Osteocyte (in vitro differentiated cells): ENCODE results near the gene HPSE2. TPM values are rescaled to one million over a fixed set of nuclear protein-coding genes. Genes with fewer than 3 reads are reported as not detected.

ENCODE experiments used
- DNase-seq: peaks from one replicate; pipeline ENCODE4 v3.0.0; 2021; ENCODE audit warnings: mixed read lengths; ENCODE audit not compliant: unreplicated experiment; ENCODE audit errors: extremely low spot score
- H3K27ac Mint-ChIP-seq: one replicate; pipeline ENCODE4 v1.8.0; 2021; ENCODE audit warnings: mild to moderate bottlenecking, mixed read lengths; ENCODE audit not compliant: unreplicated experiment
- H3K27me3 Mint-ChIP-seq: one replicate; pipeline ENCODE4 v1.8.0; 2021; ENCODE audit warnings: mixed read lengths; ENCODE audit not compliant: unreplicated experiment
- H3K36me3 Mint-ChIP-seq: one replicate; pipeline ENCODE4 v1.8.0; 2021; ENCODE audit warnings: mixed read lengths; ENCODE audit not compliant: unreplicated experiment
- H3K4me1 Mint-ChIP-seq: one replicate; pipeline ENCODE4 v1.8.0; 2021; ENCODE audit warnings: mixed read lengths; ENCODE audit not compliant: unreplicated experiment
- H3K4me3 Mint-ChIP-seq: one replicate; pipeline ENCODE4 v1.8.0; 2021; ENCODE audit warnings: mild to moderate bottlenecking, moderate library complexity, mixed read lengths; ENCODE audit not compliant: unreplicated experiment
- H3K9me3 Mint-ChIP-seq: one replicate; pipeline ENCODE4 v1.8.0; 2021; ENCODE audit warnings: mixed read lengths; ENCODE audit not compliant: unreplicated experiment
- total RNA-seq: library from RNA; stranded (reverse); gene quantifications from 2 replicates; pipeline ENCODE4 v1.2.1, GENCODE V29; 2021
- TF ChIP-seq, protein P1 (sequence below): fragments of 200-600 bp; sonication (generic); IDR thresholded peaks from 2 replicates; pipeline ENCODE4 v1.5.0; 2021; ENCODE audit warnings: antibody characterized with exemption, mild to moderate bottlenecking, moderate library complexity

Gene HPSE2
- total RNA-seq, 1 donor from 2014 or later, result not detected

DNA sequence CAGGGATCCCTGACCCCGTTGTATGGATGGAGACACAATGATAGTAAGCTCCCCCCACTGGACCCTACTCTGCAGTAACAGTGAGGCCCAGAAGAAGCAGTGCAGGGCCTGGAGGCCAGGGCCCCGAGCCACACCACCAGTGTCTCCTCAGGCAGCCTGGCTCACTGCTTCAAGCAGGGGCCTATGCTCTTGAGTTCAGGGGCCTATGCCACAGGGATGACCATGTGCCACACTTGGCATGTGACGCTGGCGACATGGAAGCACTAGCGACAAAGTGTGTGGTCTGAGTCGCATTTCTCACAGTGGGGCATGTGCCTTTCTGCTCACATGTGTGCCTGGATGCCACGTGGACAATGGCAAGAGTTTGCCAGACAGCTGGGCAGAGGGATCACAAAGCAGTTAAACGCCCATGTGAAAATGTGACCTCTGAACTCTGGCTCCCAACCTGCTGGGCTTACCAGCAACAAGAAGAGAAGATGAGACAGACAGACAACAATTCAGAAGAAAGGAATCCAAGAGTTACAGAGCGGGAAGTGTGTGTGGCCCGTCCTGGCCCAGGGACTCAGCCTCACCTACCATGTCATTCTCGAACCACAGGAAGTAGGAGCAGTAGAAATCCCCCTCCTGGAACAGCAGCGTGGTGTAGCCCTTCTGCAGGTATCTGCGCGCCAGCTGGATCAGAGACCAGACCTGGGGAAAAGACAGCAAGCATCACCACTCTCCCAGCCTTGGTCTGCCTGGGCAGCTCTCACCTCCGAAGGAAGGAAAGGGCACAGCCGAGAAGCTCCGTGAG is 816.0 kb downstream of the HPSE2 start:
- Mint-ChIP-seq H3K9me3 (no peaks in the 10 kb centered on the region), H3K36me3 (peaks cover 9% of the 10 kb centered on the region), H3K27ac (no peak overlapping the region), H3K27me3 (no peaks in the 10 kb centered on the region), H3K4me1 (peaks cover 14% of the 10 kb centered on the region), H3K4me3 (no peak overlapping the region)
- TF ChIP-seq, protein P1, sequence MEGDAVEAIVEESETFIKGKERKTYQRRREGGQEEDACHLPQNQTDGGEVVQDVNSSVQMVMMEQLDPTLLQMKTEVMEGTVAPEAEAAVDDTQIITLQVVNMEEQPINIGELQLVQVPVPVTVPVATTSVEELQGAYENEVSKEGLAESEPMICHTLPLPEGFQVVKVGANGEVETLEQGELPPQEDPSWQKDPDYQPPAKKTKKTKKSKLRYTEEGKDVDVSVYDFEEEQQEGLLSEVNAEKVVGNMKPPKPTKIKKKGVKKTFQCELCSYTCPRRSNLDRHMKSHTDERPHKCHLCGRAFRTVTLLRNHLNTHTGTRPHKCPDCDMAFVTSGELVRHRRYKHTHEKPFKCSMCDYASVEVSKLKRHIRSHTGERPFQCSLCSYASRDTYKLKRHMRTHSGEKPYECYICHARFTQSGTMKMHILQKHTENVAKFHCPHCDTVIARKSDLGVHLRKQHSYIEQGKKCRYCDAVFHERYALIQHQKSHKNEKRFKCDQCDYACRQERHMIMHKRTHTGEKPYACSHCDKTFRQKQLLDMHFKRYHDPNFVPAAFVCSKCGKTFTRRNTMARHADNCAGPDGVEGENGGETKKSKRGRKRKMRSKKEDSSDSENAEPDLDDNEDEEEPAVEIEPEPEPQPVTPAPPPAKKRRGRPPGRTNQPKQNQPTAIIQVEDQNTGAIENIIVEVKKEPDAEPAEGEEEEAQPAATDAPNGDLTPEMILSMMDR, result no peak
- DNase-seq, result no peak

- H3K27ac Mint-ChIP-seq, result no peak overlapping the region
- peaks cover 9% of the 10 kb centered on the region for H3K36me3 Mint-ChIP-seq
- TF ChIP-seq, protein P1, result no peak
- H3K27me3 Mint-ChIP-seq, result no peaks in the 10 kb centered on the region
- no peaks in the 10 kb centered on the region for H3K9me3 Mint-ChIP-seq
- H3K4me1 Mint-ChIP-seq, result peaks cover 20% of the 10 kb centered on the region
- no peak for DNase-seq
- H3K4me3 Mint-ChIP-seq, result no peak overlapping the region
Observed at GRCh38 chr10:98418665-98419468, 816.8 kb downstream of the HPSE2 start.

GRCh38 chr10:98417973-98418664 is 817.5 kb downstream of the HPSE2 start:
- no peak overlapping the region for H3K27ac Mint-ChIP-seq
- no peaks in the 10 kb centered on the region for H3K27me3 Mint-ChIP-seq
- H3K9me3 Mint-ChIP-seq, result no peaks in the 10 kb centered on the region
- H3K36me3 Mint-ChIP-seq, result peaks cover 9% of the 10 kb centered on the region
- DNase-seq, result no peak
- no peak overlapping the region for H3K4me3 Mint-ChIP-seq
- TF ChIP-seq, protein P1, result no peak
- H3K4me1 Mint-ChIP-seq, result peaks cover 20% of the 10 kb centered on the region

- TF ChIP-seq, protein P1, result no peak
- Mint-ChIP-seq H3K4me3 (no peak overlapping the region), H3K27me3 (no peaks in the 10 kb centered on the region), H3K4me1 (peaks cover 20% of the 10 kb centered on the region), H3K36me3 (peaks cover 9% of the 10 kb centered on the region), H3K27ac (no peak overlapping the region), H3K9me3 (no peaks in the 10 kb centered on the region)
- no peak for DNase-seq
Observed at GRCh38 chr10:98417481-98417959, 818.1 kb downstream of the HPSE2 start.
